CD4-positive, alpha-beta T cell treated with Interleukin-1 beta for 1 hour (primary cell): ENCODE results near the gene MAPRE3.
A peak's percentile ranks its signal among the peaks of the same experiment; 100 is the strongest.

Experiments used
- DNase-seq, 2 donors: peaks; one replicate each; pipeline ENCODE4 v3.0.0-alpha.2; 2020 to 2022

The MAPRE3 gene

DNA sequence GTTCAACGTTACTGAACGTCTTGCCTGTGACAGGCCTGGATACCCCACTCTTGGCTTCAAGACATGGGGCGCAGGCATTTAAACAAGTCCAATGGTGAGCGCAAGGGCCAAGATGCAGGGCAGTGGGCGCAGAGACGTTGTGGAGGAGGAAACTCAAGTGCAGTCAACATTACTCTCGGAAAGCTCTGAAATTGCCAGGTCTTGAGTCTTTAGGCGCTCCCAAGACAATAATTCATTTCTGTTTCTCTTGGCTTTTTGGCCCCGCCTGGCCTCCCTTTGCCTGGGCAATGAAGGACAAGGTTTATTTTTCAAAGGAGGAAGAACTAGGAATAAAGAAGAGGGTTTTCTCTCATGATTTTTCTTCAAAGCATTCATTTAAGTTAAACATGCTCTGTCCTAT is 49.0 kb downstream of the MAPRE3 start:
- no peak for DNase-seq

DNA sequence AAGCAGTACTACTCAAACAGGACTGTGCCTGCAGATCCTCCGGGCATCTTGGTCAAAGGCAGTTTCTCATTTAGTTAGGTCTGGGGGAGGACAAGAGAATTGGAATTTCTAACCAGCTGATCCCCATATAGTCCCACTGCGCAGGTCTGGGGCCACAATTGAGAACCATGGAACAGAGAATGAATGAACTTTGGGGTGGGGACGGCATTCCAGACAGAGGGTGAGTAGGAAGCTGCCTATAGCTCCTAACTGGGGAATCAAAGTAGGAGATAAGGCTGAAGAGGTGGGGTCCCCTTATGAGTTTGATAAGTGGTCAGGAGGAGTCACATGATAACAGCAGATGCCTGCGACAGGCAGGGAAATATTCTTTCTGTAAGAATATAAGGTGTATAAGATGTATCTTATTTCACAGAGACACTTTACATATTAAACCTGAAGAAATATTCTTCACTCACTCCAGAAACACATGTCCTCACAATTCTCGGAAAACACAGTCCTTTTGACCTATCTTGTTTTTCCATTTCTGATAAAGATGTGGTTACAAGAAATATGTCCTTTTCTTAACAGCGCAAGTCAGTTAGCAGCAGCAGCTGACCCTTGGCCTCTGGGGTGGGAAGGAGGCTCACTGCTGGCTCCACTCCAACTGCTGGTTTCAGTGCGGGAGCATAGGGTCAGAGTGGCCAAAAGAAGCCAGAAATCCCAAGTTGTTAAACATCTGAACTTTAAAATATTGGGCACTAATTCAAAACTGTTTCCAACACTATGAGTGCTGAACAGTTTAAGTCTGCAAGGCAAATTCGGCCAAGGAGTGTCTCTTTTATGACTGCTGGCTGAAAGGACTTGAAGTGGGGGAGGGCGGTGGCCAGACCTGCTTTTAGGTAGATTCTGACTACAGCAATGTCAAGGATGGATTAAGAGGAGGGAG is 49.8 kb downstream of the MAPRE3 start:
- no peak for DNase-seq

DNA sequence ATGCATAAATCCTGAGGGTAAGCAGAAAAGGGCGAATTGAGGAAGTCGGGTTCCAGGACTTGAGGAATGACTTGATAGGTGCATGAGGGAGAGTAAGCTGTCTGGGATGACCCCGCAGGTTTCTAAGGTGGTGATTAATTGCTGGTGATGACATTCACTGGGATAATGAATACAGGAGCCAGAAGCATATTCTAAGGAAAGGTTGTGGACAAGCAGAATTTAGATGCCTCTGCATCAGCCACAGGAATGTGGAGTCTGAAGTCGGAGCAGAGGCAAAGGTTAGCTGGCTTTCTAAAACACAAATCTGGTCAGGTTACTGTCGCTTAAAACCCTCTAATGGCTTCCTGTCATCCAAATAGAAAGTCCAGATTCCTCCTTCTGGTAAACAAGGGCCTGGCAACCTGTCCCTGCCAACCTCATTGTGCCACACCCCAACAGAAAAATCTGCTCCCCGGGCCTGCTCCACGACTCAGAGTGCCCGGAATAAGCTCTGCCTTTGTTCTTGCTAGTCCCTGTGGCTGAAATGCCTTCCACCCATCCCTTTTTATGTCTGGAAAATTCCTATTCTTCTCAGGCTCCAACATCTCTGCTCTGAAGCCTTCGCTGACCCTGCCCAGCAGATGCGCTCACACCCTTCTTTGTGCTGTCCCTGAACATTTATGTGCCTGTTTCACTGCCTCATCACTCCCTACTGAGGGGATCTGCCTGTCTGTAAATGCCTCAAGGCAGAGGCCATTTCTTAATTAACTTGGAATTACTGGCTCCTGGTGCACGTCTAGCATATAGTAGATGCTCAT is 51.0 kb downstream of the MAPRE3 start:
- no peak for DNase-seq

DNA sequence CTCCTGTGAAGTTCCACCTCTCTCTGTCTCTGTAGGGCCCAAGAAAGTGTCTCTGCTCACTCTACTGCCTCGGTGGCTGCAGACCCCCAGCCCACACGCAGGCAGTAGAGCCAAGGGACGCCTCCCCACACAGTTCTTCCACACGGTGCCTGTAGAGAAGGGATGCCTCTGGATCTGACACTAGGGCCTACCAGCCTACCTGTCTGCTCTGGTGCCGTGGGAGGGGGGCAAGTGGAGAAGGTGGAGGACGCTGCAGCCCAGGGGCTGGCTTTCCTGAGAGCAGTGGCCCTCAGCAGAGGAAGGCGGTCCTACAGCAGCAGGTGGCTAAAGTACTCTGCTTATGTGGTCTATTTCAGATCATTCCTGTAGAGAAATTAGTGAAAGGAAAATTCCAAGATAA is 53.3 kb downstream of the MAPRE3 start:
- DNase-seq = no peak

DNA sequence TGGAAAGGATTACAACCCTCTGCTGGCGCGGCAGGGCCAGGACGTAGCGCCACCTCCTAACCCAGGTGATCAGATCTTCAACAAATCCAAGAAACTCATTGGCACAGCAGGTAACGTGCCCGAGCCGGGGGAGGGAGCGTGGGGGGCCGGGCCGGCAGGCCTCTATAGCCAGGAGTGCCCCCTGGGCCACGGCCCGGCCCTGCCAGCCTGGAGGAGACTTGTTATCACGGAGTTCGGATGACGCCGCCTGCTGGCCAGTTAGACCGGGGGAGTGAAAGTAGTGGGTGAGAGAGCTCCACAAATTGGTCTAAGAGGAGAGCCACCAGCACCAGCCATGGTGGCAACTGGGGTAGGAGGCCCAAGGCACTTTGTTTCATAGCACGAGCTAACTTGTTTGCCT is 53.8 kb downstream of the MAPRE3 start:
- no peak for DNase-seq

DNA sequence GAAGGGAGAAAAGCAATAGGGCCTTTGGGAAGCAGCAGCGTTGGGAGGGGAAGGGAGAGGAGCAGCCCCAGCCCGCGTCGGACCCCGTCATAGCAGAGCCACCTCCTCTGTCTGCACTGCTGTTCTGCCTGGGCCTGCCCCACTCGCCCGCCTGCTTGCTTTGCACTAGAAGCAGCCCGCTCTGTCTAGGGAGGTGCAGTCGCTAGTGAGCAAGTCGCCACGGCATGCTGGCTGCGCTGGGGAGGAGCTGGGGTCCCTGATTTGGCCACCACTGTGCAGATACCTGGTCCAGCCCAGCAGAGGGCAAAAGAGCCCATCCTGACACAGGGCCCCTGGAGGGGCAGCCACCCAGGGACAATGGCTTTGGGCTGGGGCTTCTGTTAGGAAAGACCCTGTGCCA is 54.4 kb downstream of the MAPRE3 start:
- DNase-seq = no peak

DNA sequence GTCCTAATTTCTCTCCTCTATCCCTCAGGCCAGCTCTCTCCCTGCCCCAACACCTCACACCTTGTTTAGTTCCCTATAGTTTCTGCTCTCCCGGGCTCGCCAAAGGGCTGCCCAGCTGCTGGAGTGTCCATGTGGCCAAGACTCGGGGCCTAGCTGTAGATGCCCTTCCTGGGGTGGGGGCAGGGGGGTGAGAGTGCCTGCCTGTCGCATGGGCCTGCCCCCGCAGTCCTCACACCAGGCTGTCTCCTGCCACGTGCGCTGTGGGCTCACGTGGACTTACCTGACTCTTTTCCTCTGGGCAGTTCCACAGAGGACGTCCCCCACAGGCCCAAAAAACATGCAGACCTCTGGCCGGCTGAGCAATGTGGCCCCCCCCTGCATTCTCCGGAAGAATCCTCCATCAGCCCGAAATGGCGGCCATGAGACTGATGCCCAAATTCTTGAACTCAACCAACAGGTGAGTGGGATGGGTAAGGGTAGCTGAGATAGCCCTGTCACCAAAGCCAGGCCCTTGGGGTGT is 54.9 kb downstream of the MAPRE3 start:
- DNase-seq = no peak

DNA sequence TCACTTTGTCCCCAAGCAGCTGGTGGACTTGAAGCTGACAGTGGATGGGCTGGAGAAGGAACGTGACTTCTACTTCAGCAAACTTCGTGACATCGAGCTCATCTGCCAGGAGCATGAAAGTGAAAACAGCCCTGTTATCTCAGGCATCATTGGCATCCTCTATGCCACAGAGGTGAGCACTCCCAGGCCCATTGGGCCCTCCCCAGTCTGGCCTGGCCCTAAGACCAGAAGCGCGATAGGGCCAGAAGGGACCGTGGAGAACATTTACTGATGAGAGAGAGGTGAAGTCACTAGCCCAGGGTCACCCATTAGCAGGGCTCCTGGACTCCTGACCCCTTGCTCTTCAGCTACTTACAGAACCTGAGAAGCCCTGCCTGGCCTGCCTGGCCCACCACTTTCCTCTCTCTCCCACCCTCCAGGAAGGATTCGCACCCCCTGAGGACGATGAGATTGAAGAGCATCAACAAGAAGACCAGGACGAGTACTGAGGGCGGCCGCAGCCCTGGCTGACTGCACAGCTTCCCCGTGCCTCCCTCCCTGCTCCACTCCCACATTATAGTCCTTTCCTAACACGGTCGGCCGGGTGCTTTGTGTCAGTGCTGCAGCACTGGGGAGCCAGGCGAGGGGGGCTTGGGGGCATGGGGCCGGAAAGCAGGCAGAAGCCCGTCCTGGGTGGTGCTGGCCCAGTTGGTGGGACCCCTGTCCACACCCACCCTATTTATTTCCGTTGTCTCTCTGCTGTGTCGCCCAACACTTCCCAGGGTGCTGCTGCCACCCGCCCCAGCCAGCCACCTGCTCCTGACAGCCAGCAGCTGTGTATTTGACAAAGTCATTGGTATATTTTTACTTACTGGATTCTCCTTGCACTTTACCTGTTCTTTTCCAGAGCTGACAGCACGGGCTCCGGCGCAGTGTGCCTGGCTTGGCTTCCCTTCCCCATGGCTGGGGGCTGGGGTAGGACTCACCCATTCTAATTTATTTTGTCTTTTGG is 55.7 kb downstream of the MAPRE3 start:
- no peak for DNase-seq

DNA sequence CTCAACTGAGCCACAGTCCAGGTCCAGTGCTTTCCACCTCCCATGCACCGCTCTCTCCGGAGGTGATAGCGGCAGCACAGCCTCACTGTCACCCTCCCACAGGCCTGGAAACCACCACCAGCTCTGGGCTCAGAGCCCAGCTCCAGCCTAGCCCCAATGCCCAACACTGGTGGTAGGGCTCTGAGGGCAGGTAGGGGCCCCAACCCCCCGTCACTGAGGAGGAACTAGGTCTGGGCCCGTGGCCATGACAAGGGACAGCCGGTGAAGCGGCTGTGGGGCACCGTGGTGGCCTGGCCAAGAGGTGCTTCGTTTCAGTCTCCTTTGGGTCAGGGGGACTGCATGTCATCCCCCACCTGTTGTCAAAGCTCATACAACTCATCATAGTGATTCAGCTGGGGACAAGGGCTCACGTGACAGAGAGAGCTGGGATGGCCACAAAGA is 56.8 kb downstream of the MAPRE3 start:
- DNase-seq = no peak

DNA sequence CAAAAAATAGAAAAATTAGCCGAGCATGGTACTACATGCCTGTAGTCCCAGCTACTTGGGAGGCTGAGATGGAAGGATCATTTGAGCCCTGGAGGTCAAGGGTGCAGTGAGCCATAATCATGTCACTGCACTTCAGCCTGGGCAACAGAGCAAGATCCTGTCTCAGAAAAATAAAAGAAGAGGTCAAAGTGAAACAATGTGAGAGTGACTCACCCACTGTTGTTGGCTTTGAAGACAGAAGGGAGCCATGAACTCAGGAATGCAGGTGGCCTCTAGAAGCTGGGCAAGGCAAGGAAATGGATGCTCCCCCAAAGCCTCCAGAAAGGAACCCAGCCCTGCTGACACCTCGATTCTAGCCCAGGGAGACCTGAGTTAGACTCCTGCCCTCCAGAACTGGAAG is 58.6 kb downstream of the MAPRE3 start:
- DNase-seq = no peak

DNA sequence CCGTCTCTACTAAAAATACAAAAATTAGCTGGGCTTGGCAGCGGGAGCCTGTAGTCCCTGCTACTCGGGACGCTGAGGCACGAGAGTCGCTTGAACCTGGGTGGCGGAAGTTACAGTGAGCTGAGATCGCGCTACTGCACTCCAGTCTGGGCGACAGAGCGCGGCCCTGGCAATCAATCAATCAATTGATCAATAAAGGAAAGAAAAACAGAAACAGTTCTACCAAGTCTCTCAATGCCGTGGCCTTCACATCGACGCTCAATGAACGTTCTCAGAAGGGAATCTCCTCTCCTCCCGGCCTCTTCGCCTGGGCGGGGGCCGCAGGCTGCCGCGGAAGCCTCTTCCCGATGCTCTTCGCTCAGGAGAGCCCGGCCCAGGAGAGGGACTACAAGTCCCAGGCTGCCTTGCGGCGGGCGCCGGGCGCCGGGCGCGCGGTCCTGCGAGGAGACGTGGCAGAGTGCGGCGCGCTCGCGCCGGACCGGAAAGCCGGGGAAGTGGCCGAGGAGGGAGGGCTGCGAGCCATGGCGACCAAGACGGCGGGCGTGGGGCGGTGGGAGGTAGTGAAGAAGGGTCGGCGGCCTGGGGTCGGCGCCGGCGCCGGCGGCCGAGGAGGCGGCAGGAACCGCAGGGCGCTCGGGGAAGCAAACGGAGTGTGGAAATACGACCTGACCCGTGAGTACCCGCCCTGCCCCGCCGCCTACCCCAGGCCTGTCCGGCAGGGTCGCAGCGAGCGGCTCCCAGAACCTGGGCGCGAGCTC is 62.2 kb downstream of the MAPRE3 start, which contains the start of gene TMEM214:
TMEM214 (plus strand) TSS at position 471 of the 758 bp plus-strand sequence; CDS start at position 522, 51 bp downstream.
- DNase-seq = peak; percentile 80 to 81

DNA sequence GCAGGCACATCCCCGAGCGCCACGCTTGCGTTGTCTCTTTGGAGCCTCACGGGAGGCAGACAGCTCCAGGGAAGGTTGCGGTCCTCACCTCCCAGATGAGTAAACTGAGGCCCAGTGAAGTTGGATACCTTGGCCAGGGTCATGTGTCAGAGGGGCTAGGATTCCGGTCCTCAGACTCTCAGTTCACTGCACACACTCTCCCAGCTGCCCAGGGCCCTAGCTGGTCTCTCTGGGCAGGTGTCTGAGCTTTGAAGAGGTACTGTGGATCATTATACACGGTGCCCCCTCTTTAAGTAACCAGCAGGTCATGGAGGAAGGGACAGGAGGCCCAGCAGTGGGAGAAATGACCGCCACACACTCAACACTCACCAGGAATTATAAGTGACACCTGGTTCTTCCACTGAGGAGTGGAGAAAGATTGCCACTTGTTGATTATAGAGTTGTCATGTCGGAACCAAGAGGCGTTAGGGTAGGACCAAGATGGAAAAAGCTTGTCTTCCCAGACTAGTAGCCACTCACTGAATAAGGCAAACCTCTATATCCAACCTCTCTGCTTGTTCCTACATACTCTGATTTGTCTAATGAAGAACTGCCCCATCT is 62.9 kb downstream of the MAPRE3 start:
- peak in 1 of 2 donors; percentile 5 for DNase-seq

DNA sequence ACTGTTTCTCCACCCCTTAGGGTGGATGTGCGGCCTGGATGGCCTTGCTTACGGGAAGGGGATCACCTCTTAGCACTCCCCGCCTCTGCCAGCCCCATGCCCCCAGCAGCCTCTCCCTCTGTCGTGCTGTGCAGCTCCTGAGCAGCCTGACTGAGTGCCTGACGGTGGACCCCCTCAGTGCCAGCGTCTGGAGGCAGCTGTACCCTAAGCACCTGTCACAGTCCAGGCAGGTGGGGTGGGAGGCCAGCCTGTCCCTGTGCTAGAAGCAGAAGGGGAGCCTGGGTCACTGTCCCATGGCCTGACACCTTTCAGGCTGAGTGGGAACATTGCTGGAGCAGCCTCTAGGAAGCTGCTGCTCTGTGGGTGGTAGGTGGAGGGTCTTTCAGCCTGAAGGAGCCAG is 67.6 kb downstream of the MAPRE3 start:
- DNase-seq = no peak

DNA sequence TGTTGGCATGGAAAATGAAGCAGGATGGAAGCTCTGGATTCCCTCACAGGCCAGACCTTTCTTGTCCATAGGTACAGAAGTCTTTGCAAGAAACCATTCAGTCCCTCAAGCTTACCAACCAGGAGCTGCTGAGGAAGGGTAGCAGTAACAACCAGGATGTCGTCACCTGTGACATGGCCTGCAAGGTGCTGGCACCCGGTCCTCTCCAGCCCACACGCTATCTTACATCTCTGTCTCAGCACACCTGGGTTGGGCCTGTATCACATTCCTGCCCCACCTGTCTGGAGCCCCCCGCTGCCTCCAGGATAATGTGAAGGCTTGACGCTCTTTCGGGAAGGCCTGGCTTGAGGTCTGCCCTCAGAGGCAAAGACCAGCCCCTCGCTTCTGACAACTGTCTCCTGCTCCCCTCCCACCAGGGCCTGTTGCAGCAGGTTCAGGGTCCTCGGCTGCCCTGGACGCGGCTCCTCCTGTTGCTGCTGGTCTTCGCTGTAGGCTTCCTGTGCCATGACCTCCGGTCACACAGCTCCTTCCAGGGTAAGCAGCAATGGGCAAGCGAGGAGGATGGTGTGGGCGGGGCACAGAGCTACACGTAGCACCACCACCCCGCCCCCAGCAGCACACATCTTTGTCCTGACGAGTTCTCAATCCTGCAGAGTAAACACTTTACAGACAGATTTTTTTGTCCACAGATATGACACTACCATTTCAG is 68.3 kb downstream of the MAPRE3 start:
- no peak for DNase-seq

DNA sequence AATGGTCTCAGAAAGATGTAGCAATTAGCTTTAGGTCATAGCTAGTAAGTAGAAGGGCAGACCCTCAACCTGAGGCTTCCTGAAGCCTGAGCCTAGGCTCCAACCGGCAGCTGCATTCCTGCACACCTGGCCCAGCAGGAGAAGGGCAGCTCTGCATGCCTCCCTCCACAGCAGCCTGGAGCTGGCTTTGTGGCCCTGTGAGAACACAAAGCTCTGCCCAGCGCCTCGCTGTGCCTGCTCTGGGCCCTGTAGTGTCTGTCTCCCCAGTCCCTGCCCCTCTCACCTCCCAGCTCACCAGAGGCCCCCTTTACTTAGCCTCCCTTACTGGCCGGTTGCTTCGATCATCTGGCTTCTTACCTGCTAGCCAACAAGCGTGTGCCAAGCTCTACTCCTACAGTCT is 69.0 kb downstream of the MAPRE3 start:
- no peak for DNase-seq

DNA sequence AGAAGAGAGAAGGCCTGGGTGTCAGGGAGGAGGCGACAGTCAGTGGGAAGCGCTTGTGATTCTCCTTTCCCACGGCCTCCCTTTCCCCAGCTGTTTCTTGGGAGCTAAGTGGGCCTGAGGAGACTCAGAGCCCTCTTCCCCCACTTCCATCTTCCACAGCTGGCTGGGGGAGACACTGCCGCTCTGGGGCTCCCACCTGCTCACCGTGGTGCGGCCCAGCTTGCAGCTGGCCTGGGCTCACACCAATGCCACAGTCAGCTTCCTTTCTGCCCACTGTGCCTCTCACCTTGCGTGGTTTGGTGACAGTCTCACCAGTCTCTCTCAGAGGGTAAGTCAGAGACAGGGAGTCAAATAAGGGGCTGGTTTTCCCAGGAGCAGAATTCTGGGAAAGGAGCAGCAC is 69.4 kb downstream of the MAPRE3 start:
- no peak for DNase-seq

DNA sequence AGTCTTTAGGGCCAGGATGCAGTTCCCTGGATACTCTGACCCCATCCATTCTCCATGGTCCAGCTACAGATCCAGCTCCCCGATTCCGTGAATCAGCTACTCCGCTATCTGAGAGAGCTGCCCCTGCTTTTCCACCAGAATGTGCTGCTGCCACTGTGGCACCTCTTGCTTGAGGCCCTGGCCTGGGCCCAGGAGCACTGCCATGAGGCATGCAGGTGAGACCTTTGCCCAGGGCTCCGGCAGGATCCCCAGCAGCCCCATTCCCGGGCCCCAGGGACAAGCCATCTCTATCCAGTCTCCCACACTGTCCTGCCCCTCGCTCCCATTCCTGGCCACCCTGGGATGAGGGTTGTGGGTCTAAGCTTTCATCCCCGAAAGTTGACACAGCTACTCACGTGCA is 69.8 kb downstream of the MAPRE3 start:
- DNase-seq = no peak

DNA sequence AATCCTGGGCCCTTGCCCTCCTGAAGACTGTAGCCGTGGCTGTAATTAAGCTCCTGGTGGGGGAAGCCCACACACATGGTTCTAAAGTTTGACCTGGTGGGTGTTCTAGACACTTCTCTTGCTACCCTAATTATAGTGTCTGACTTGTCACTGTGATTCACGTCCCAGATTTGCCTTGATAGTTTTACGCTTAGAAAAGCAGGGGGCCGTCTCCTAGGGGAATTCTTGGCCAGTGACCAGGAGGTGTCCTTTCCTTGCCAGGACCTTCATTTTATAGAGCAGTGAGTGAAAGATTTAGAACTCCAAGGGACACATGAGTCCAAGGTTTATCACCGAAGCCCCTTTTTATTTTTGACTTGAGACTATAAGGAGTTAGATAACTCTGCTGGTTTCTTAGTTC is 71.3 kb downstream of the MAPRE3 start:
- no peak for DNase-seq

DNA sequence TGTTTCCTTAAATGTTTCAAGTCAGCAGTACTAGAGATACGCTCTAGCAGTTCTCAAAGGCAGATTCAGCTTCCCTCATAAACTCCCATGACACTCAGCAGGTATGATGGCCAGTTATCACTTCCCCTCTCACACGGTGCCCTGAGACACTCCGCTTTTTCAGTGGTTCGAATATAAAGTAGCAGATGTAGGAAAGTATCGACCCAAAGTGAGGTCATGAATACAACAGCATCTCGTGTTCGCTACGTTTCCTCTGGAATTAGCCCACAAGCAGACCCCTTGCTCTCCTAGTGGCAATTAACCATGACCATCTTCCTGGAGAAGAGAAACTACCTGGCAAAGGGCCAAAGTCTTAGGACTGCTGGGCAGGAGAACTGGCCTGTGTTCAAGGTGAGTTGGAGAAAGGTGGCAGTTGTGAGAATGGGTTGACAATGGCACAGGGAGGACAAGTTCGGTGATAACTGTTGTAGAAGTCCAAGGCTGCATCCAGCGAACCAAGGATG is 71.8 kb downstream of the MAPRE3 start:
- DNase-seq = peak in 1 of 2 donors; percentile 42

DNA sequence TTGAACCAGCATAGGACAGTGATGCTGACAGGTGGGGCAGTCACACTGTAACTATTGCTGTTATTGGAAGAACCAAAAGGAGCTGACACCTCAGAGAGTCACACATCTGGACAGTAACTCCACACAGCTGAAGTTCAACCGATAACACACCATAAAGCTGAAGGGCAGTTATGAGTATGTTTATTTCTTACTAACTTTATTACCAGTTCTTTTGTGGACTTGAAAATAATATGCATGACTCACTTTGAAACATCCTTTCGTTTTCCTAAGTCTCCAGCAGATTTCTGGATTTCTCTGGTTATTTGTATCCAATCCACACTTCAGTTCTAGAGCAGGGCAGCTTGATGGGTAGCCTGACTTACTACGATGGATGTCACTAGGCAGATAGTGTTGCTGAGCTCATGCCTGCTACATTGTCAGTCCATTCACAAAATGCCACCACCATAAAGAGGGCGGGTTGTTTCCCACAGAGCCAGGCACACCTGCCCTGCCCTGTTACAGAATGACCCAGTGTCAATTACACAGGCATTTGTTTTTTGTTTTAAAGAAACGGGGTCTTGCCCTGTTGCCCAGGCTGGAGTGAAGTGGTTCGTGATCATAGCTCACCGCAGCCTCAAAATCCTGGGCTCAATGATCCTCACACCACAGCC is 72.7 kb downstream of the MAPRE3 start:
- no peak for DNase-seq
